ENCODE data around the gene FBLN1.

DNA sequence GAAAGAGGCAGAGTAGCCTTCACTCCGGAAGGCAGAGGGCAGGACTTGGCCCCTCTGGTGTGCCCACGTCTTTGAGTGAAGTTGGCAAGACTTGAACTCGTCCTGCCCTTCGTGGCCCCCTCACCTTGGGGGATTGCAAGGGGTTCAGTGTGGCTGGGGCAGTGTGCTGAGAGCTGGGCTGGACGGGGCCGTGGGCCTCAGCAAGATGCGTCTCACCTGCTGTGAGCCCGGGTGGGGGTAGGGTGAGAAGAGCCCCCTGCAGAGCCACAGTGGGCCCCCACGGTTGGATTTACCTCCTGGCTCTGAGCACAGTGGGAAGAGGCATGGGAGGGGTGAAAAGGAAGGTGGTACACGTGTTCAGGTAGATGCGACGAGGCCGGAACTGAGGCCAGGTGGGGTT is 87.6 kb downstream of the FBLN1 start:
- TF ChIP-seq, protein P1, sequence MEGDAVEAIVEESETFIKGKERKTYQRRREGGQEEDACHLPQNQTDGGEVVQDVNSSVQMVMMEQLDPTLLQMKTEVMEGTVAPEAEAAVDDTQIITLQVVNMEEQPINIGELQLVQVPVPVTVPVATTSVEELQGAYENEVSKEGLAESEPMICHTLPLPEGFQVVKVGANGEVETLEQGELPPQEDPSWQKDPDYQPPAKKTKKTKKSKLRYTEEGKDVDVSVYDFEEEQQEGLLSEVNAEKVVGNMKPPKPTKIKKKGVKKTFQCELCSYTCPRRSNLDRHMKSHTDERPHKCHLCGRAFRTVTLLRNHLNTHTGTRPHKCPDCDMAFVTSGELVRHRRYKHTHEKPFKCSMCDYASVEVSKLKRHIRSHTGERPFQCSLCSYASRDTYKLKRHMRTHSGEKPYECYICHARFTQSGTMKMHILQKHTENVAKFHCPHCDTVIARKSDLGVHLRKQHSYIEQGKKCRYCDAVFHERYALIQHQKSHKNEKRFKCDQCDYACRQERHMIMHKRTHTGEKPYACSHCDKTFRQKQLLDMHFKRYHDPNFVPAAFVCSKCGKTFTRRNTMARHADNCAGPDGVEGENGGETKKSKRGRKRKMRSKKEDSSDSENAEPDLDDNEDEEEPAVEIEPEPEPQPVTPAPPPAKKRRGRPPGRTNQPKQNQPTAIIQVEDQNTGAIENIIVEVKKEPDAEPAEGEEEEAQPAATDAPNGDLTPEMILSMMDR (IDR thresholded peaks at IDR 0.05; ENCODE audit: low read depth, low read length) = no peak
- TF ChIP-seq POLR2A (IDR thresholded peaks at IDR 0.05; ENCODE audit: extremely low read depth, insufficient read length) (no peak), MYC (IDR thresholded peaks at IDR 0.05; ENCODE audit: low read depth, low read length) (no peak)
